ENCODE measurements around the gene KLHL3.

Gene KLHL3

DNA sequence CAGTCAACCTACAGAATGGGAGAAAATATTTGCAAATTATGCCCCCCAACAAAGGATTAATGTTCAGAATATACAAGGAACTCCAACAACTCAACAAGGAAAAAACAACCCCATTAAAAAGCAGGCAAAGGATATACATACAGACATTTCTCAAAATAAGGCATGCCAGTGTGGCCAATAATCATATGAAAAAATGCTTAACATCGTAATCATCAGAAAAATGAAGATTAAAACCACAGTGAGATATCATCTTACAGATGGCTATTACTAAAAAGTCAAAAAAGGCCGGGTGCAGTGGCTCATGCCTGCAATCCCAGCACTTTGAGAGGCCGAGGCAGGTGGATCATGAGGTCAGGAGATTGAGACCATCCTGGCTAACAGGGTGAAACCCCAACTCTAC is 103.2 kb downstream of the KLHL3 start:
- DNase-seq (ENCODE audit: low spot score): no peak

DNA sequence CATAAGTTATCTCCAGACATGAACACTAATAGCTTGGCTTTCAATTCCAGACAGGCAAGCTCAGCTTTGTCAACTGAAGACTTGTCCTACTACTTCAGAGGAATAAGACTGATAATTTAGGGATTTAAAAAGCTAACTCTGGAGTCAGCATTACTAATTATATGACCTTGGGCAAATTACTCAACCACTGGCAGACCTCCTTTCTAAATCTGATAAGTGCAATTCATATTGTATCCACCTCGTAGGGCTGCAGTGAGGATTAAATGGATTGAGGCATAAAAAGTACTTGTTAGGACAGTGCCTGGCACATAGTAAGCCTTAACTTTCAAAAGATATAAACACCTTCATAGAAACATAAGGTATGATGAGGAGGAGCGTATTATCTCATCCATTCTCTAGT is 104.4 kb downstream of the KLHL3 start:
- DNase-seq (ENCODE audit: low spot score): no peak

DNA sequence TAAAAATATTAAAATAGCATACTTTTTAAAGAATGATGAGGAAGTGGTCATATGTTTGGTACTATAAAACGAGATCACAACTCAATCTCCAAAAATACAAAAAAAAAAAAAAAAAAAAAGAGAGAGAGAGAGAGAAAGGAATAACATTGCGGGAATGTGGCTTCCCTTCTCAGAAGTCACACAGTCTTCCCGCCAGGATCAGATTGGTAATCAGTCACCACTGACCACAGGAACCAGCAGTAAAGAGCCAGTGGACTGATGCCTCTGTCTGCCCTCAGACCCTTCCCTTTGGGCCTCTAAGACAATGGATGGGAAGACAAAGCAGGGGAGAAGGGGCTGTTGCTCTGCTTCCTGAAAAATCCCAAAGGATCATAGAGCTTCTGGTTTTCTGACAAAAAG is 104.9 kb downstream of the KLHL3 start:
- no peak for DNase-seq (ENCODE audit: low spot score)

DNA sequence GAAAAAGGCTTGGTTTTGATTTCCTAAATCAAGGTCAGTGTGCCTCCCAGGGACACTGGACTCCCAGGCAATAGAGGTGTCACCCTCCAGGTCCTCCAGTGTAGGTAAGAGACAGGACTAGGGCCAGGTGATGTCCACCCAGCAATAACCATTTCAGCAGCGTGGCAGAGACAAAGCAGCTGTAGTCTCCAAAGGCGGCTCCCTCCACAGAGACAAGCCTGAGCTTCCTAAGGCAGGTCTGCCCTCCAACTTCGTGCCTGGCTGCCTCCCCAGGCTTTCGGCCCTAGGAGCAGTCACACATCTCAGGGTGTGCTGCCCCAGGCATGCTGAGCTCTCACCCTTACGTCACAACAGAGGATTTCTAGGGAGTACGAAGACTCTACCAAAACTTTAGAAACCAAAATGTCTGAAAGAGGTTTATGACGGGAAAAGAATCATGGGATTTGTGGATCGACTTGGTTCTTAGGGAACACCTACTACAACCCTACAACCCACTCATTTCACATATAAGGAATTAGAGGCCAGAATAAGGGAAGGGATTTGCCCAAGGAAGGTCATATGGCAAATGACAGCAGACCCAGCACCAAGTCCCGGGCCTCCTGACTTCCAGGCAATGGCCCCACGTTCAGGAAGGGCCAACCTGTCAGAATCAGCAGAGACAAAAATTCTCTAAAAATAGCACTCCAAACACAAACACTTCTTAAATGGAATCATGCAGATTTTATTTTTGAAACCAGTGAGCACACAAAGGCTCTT is 105.5 kb downstream of the KLHL3 start:
- DNase-seq (ENCODE audit: low spot score): no peak

DNA sequence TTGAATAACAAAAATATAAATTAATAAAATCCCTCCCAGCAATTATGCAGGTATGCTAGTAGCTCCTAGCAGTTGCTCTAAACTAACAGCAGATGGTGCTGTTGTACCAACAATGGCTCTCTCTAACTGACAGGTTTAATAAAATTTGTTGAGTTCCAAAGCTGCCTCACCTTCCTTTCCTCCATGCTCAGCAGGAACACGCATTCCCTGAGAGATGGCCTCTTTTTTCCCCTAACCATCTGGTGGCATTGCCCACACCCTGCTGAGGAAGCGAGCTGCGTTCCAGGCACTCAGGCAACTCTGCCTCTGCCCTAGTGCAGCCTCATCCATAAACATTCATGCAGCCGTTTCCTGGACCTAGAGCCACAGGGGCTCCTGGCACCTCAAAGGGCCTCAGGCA is 106.2 kb downstream of the KLHL3 start:
- peak; percentile 81 for DNase-seq (ENCODE audit: low spot score)

DNA sequence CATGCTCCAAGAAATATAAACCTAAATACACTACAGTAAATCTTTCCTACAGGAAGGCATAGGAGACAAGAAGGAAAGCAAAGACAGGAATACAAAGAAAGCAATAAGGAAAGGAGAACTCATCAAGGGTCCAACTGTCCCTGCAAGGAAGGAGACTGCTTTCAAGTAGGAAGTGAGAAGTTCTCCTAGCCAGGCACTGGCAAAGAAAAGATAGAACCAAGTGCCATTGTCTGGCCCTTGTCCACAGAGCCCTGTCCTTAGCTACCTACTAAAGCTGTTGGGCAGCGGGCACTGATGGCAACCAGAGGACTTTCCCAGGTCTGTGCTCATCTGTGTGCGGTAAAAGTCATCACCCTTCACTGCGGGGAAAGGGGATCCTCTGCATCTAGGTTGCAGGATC is 108.2 kb downstream of the KLHL3 start:
- DNase-seq (ENCODE audit: low spot score): no peak

DNA sequence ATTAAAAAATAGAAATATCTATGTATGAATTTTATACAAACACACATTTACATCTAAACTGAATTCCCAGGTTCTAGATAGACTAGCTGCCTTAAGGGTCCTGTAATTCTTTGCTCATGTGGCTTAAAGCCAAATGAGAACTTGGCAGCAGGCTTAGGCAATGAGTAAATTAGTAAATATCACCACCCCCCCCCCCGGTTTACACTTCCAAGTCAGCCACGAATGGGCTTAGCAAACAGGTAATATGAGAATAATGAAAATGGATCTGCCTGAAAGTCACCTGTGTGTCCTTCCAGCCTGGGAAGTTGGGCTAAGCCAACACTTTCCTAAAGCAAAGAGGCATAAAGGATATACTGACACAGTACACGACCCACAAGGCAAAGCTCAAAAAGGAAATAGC is 108.6 kb downstream of the KLHL3 start:
- no peak for DNase-seq (ENCODE audit: low spot score)

DNA sequence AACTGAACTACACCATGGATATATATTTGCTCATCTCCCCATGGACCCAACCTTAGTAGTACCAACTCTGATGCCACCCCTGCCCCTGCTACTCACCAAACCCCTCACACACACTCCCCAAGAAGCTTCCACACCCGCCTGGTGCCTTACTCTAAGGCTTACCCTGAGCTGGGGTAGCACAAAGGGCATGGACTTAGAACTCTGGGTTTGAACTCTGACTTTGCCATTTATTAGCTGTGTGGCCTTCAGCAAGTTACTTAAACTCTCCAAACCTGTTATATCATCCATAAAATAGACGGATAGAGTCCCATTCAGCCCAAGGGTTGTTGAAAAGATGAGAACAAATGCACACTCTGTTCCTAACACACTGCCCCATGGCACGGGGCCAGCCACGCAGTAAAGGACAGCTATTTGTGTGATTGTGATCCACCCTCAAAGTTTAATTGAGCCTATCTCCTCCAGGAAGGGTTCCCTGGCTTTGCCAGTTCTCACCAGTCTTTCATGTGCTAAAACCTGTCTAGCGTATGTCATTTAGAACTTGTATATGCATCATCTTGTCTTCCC is 111.0 kb downstream of the KLHL3 start:
- no peak for DNase-seq (ENCODE audit: low spot score)

DNA sequence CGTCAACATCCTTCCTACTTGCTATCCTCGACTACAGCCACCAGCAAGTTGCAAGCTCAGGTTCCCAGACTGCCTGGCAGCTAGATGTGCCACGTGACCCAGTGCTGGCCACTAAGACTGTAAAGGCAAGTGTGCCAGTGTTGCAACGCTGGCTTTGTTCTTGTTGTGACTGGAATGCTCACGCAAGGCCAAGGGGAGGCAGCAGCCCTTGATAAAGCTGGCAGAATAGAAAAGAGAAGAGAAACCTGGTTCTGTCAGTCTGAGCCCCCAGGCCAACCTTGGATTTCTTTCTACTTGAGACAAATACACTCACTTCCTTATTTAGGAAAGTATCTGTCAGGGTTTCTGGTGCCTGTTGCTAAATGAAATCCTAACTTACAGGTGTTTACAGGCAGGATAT is 113.0 kb downstream of the KLHL3 start:
- DNase-seq (ENCODE audit: low spot score): no peak

DNA sequence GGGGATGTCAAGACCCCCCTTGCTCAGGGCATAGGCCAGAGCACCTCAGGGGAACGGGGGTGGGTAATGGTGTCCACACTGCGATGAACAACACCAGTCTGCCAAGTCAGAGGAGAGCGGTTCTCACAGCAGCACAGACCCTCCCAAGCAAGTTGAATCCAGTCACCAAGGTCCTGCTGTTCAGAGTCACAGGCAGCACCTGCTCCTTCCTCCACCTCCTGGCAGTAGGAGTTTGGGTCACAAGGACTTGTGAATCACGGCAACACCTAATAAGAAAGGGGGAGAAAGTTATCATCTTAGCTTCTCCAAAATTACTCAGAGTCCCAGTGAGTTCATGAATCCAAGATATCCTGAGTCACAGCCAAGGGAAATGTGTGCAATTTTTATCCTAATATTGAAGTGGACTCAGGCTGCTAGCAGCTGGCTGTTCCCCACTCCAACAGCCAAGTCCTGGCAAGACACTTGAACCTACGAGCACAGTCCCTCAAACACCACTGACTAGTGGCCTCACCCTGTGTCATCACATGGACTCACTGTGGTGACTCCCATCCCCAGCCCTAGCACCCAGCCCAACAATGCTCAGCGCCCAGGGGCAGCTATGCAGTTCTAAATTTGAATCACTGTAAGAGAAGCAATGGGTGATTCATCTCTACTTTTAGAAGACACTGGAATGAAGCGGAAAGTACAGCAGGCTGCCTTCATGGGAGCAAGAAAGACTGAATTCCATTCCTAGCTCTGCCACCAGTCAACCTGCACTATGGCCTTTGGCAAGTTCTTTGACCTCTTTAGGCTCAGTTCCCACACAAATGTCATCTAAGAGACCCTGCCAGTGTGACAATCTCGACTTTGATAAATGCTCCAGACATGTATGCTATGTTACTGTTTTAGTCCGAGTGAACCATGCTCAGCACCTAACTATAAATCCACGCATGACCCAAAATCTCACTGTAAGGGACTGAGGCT is 113.7 kb downstream of the KLHL3 start:
- peak; percentile 72 for DNase-seq (ENCODE audit: low spot score)

DNA sequence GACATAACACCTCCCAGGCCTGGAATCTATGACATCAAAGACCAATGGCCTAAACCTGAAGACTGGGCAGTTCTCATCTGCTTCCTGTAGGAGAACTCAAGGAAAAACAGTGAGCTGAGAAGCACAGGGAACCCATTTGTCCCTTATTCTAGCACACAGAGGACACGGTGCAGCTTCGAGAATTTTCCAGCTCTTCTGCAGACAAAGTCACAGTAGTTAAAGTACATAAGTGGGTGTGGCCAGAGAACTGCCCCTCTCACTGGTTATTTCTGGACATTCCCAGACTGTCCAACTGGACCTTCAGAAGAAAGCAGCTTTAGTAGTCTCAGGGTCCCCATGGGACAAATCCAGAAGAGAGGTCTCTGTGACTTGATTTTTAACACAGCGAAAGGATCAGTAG is 114.6 kb downstream of the KLHL3 start:
- no peak for DNase-seq (ENCODE audit: low spot score)

DNA sequence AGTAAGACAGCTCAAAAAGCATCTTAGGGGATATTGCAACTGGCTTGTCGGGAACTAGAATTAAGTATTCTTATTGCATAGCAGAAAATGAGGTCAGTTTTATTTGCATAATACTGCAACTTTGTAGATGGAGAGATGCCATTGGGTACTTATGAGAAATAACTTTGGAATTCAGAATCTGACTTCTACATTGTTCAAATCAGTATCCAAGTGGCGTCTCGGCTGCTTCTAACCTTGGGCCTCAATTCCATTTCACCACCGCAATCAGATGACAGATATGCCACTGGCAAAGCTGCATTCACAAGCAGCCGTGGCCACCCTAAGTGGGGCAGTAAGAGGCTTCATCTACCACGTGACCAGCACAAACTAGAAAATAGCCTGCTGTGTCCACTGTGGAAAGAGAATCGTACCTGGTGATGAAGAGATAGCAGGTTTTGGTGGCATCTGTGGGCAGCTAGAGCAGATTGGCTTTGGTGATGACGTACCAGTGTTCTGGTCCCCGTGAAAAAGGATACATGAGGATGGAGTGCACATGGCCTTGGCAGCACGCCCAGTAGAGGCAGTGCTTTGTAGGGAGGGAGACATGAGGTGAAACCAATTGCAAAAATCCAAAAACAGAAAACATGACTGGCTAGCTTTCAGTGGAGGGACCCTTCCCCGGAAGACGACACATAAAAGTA is 116.6 kb downstream of the KLHL3 start:
- peak; percentile 87 for DNase-seq (ENCODE audit: low spot score)

DNA sequence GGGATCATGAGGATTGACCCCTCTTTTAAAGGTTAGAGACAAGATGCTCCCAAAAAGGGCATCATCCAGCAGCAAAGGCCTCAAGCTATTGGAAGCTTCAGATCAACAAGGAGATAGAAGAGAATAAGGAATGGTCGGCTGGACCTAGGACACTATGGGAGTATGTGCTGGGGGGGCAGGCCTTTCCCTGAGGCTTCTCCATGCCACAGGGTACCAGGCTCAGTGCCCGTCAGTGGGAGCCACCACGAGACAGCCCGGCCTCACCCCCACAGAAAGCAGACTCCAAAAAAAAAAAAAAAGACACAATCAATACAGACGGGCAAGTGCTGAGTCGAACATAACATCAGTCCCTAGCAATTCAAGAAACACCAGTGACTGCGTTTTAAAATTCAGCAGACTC is 117.4 kb downstream of the KLHL3 start:
- DNase-seq (ENCODE audit: low spot score): no peak

DNA sequence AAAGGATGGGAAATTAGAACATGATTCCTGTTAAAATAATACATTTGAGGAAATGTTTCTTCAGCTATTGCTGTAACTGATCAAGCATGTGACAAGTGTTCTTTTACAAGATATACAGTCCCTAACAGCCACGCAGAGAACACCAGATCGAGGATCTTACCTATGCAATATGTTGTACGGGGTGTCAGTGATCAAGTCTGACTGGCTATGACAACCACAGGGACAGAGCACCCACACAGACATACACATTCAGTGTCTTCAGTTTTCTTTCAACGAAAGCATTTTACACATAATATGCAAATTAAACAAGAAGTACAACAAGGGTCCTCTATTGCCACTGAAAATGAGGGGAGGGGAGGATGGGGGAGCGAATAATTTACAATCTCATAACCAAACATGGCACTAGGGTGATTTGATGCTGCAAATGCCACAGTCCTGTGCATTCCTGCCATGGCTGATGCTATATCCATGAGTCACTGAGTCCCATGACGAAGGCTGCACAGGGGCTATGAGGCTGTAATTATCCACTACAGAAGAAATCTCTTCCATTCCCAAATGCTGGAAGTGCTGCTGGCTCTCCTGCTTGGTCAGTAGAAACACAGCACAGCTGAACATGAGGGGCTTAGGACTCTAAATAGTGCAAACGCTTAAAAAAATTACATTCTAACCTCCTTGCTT is 118.2 kb downstream of the KLHL3 start:
- DNase-seq (ENCODE audit: low spot score): peak; percentile 60

DNA sequence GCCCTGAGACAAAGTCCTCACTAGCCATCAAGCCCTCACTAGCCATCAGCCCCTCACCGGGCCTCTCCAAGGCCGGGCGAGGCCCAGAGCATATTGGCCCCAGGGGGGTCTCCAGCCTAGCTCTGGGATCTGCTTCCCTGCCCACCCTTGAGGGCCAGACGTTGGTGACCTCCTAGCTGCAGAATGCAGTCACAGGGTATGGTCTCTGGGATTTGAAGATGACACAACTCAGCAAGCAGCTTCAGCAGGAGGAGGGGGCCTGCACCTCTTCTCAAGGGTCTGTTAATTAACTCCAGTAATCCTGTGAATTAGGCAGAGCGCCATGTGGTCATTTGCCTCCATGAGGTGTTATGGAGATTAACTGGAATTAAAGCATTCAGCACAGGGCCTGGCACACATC is 119.8 kb downstream of the KLHL3 start:
- DNase-seq (ENCODE audit: low spot score): no peak

DNA sequence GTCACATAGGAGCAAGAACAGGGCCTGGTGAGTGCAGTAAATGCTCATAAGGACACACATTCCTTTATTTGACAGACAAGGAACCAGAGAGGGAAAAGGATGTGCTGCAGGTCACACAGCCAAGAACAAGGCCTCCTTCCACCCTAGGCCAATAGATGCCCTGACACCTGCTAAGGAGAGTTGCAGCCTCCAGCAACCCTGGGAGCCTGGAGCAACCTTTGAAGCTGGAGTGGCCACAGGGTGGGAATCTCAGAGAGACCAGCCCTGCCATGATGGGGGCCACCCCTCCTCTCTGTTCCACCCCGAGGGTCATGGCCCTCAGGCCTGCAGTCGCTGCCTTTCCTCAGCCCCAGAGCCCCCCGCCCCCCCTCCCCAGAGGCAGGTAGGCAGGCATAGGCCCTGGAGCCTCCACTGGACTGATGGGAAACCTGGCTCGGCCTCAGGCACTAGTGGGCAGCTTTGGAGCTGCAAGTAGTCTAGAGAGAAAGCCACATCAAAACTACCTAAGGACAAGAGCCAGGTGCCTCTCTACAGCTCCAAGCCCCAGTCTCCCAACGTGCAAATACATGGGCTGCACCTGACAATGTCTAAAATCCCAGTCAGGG is 120.6 kb downstream of the KLHL3 start:
- no peak for DNase-seq (ENCODE audit: low spot score)

DNA sequence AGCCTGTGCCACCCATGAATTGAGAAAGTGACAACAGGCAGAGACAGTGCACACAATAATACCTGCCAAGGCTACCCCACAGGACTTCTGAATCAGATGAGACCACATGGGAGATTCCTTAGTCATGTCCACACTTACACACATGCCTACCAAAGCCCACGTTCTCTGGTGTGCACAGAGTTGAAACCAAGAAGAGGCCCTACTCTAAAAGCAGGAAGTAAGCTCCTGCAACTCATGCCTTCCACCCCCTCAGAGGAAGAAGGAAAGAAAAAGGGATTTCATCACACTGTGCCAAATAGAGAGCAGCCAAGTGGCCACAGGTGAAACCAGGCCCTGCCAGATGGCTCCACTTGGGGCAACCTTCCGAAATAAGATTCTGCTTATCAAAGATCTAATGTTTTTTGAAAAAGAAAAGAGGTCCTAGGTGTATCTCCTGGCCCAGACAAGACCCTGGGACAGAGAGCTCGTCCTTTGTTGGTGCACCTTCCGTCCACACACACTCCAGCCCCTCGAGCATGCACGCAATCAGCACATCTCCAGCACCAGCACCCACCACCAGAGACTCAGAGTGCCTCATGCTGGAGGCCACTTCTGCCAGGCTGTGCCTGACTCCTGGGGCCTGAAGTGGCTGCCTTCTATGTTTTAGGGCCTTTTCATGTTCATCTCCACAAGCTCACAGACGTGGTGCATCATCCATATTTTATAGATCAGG is 122.2 kb downstream of the KLHL3 start:
- DNase-seq (ENCODE audit: low spot score): no peak

DNA sequence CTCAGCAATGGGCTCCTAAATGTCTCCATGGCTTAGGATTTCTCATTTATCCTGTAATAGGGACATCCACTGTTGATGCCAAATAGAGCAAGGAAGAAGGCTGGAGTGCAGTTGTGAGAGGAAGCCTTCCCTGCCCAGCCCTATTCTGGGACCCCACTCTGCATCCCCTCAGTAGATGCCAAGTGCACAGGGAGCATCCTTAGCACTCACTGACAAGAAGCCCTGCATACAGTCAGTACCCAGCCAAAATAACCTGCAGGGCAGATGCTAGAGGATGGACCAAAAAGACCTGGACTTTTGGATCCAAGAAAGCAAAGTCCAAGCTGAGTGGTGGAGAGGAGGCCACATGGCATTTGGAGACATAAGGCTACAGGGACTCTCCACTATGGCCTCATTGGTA is 123.3 kb downstream of the KLHL3 start:
- no peak for DNase-seq (ENCODE audit: low spot score)

DNA sequence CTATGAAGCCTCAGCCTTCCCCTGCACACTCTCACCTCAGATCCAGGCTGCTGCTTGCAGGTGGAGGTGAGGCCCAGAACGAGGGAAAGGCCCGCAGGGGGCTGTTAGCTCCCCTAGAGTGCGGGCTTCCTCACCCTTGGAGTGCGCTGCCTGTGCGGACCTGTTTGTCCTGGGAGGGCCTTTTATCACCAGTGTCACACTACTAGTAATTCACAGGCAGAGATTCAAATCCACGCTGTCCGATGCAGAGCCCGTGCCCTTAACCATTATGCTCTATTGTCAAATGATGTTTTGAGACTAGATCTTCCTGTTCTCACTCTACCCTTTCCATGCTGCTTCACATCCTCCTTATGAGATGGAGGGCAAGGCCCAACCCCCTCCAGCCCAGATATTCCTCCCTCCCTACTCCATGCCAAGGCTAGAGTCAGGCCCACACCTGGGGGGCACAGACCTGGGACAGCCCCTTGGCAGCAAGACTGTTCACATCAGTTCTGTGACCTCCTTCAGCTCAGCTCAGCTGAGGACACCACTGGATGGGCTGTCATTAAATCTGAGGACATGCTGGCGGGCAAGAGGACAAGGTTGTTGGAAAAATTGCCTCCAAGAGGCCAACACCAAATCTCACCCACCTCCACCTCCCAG is 124.0 kb downstream of the KLHL3 start:
- no peak for DNase-seq (ENCODE audit: low spot score)

DNA sequence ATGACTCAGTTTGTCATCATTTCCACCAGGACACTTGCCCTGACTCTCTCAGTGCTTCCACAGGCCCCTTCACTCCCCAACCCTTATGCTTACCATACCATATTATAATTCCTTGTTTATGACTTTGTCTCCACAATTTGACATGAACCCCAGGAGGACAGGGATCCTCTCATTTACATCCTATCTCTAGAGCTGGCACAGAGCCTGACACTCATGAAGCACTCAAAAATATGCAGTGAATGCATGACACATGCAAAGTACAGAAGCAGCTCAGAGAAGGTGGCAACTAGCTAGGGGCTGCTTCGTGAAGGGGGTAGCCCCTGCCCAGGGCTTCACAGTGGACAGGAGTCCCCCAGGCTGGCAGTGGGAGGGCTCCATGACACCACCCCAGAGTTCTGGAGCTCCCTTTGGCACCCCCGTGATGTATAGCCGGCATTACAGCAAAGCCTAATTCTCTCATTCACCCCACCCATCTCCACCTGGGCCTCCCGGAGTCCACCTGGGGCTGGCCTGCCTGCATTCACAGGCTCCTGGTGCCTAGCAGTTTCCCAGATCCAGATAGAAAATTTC is 124.8 kb downstream of the KLHL3 start:
- DNase-seq (ENCODE audit: low spot score): no peak
